ENCODE results near the gene LGR4. TPM values are rescaled to one million over a fixed set of nuclear protein-coding genes. Genes with fewer than 3 reads are reported as not detected.

The LGR4 gene
- total RNA-seq, 4 donors from 2014 or later: 26.5 to 51.3 (median 31.9) TPM

- peaks cover 0 to 5% (median 0%) of the 10 kb centered on the region in 4 donors for H3K4me1 ChIP-seq
- TF ChIP-seq CTCF (IDR thresholded peaks at IDR 0.05): no peak
- TF ChIP-seq EP300 (IDR thresholded peaks at IDR 0.05): no peak
- TF ChIP-seq POLR2A (IDR thresholded peaks at IDR 0.05): no peak
These were observed 4.7 kb upstream of the LGR4 start for GRCh38 chr11:27477243-27477642.

GRCh38 chr11:27475622-27476021, 3.0 kb upstream of the LGR4 start:
- H3K27me3 ChIP-seq: no peaks in the 10 kb centered on the region
- H3K9me3 ChIP-seq: no peaks in the 10 kb centered on the region
- no peaks in the 10 kb centered on the region for H3K36me3 ChIP-seq
- no peak for DNase-seq (ENCODE audit: low spot score in 2 of 2)
- peaks cover 0 to 13% (median 1%) of the 10 kb centered on the region in 4 donors for H3K4me1 ChIP-seq
- 95 to 96% methylated on average over 5 of the region's 5 CpGs for WGBS, 2 donors
- TF ChIP-seq CTCF (IDR thresholded peaks at IDR 0.05) (no peak), POLR2A (IDR thresholded peaks at IDR 0.05) (no peak), EP300 (IDR thresholded peaks at IDR 0.05) (no peak)
- no peak overlapping the region for H3K27ac ChIP-seq
- no peak overlapping the region for H3K4me3 ChIP-seq

More at GRCh38 chr11:27477243-27477642, 4.7 kb upstream of the LGR4 start:
- Histone ChIP-seq H3K27ac (no peak overlapping the region), H3K36me3 (no peaks in the 10 kb centered on the region), H3K4me3 (no peak overlapping the region), H3K9me3 (no peaks in the 10 kb centered on the region), H3K27me3 (no peaks in the 10 kb centered on the region)
- DNase-seq (ENCODE audit: low spot score in 2 of 2): no peak

GRCh38 chr11:27473017-27473406, 422 bp upstream of the LGR4 start:
- peak overlapping the region; percentile 56 to 83 (median 76) for H3K4me3 ChIP-seq

GRCh38 chr11:27471589-27472397, 797 bp downstream of the LGR4 start:
- Histone ChIP-seq H3K9me3 (no peaks in the 10 kb centered on the region), H3K4me1 (peaks cover 0 to 39% (median 8%) of the 10 kb centered on the region in 4 donors), H3K27ac (peak overlapping the region; percentile 65 to 92 (median 81)), H3K36me3 (no peaks in the 10 kb centered on the region), H3K4me3 (peak overlapping the region; percentile 68 to 83 (median 76)), H3K27me3 (no peaks in the 10 kb centered on the region)
- TF ChIP-seq CTCF (IDR thresholded peaks at IDR 0.05) (no peak), POLR2A (IDR thresholded peaks at IDR 0.05) (no peak), EP300 (IDR thresholded peaks at IDR 0.05) (no peak)
- WGBS, 2 donors: 0% methylated on average over 46 of the region's 79 CpGs; no CpG with 5 or more reads in 1 of the 2 donors
- peak in 1 of 2 donors; percentile 18 for DNase-seq (ENCODE audit: low spot score in 2 of 2)

More at GRCh38 chr11:27473017-27473406, 422 bp upstream of the LGR4 start:
- TF ChIP-seq EP300 (IDR thresholded peaks at IDR 0.05) (no peak), POLR2A (IDR thresholded peaks at IDR 0.05) (no peak), CTCF (IDR thresholded peaks at IDR 0.05) (no peak)
- Histone ChIP-seq H3K27me3 (no peaks in the 10 kb centered on the region), H3K4me1 (peaks cover 0 to 36% (median 7%) of the 10 kb centered on the region in 4 donors), H3K36me3 (no peaks in the 10 kb centered on the region), H3K9me3 (no peaks in the 10 kb centered on the region), H3K27ac (peak overlapping the region; percentile 41 to 92 (median 75))
- DNase-seq (ENCODE audit: low spot score in 2 of 2): no peak
- 14 to 16% methylated on average over 9 of the region's 9 CpGs for WGBS, 2 donors

All from tibial nerve (tissue), 4 donors.